ENCODE results near the gene ADAM11. TPM values are rescaled to one million over a fixed set of nuclear protein-coding genes. Genes with fewer than 3 reads are reported as not detected.
"Not testable (repeated sequence)": the region's sequence is repeated elsewhere in the genome, so short reads cannot be mapped to it uniquely, and the experiment has no call there.

Gene ADAM11
- total and polyA plus RNA-seq, 2 of the 4 experiments (the other 2 are of a cell fraction): 0.36 to 0.53 TPM

DNA sequence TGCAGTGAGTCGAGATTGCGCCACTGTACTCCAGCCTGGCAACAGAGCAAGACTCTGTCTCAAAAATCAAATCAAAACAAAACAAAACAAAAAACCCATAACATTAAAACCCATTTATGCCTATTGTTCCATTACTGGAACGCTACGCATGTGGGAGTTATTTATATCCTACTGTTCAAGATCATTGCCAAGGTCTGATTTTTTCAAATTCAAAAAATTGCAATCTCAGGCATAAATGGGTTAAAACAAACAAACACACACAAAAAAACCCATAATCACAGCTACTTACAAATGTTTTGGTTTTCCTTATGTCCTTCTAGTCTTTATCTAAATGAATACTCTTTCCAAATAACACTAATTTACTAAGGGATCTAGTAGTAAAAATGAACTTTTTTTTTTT lies 53.5 kb downstream of the ADAM11 start:
- ATAC-seq (ENCODE audit: low read depth): no peak
- Histone ChIP-seq H3K14ac (replicated peaks; ENCODE audit: low read depth, low read length) (no peak overlapping the region), H3K27me3 (ENCODE audit: control insufficient read depth, insufficient read depth, low read length) (no peaks in the 10 kb centered on the region), H3K23ac (ENCODE audit: low read depth, low read length) (no peak overlapping the region), H2BK5ac (ENCODE audit: low read depth, low read length, poor library complexity, severe bottlenecking) (no peak overlapping the region), H4K5ac (ENCODE audit: low read depth, low read length) (no peak overlapping the region), H4K91ac (ENCODE audit: insufficient read depth, low read depth, low read length) (no peak overlapping the region), H3K9ac (ENCODE audit: low read depth, low read length) (no peak overlapping the region), H3K36me3 (ENCODE audit: control insufficient read depth, insufficient read depth, low read length) (no peaks in the 10 kb centered on the region; the same call in 1 of the 2 replicates), H3K4ac (ENCODE audit: low read depth, low read length) (no peak overlapping the region), H2AFZ (replicated peaks; ENCODE audit: low read length, poor library complexity) (no peak overlapping the region), H3K56ac (ENCODE audit: extremely low read depth, insufficient read depth, low read length) (no peak overlapping the region), H3K18ac (ENCODE audit: low read depth, low read length) (no peak overlapping the region), H2AK9ac (replicated peaks; ENCODE audit: low read depth, low read length, poor library complexity) (no peak overlapping the region), H3K4me3 (ENCODE audit: insufficient read depth, low read depth, low read length) (no peak overlapping the region), H3K9me3 (ENCODE audit: control insufficient read depth, insufficient read depth, low read length) (no peaks in the 10 kb centered on the region), H2BK120ac (ENCODE audit: low read depth, low read length) (no peak overlapping the region), H4K8ac (ENCODE audit: low read depth in 2 of 2, low read length in 2 of 2) (no peak overlapping the region), H3K79me1 (ENCODE audit: low read depth in 1 of 2, low read length in 2 of 2) (peaks cover 26 to 75% of the 10 kb centered on the region in 2 experiments), H2BK15ac (ENCODE audit: low read depth, low read length) (no peak overlapping the region), H3K27ac (ENCODE audit: insufficient read depth, low read length) (no peak overlapping the region), H2BK20ac (ENCODE audit: low read depth, low read length) (no peak overlapping the region), H3K4me1 (ENCODE audit: control insufficient read depth, insufficient read depth, low read length) (peaks cover 6% of the 10 kb centered on the region), H4K20me1 (ENCODE audit: insufficient read depth, low read length) (peaks cover 30% of the 10 kb centered on the region), H3K9me1 (ENCODE audit: insufficient read depth, low read length) (peaks cover 9% of the 10 kb centered on the region), H3K4me2 (ENCODE audit: low read depth, low read length) (no peak overlapping the region), H2AK5ac (ENCODE audit: low read depth, low read length) (peak overlapping the region; percentile 25; the same call in 1 of the 2 replicates)
- TF ChIP-seq CEBPB (IDR thresholded peaks at IDR 0.05; ENCODE audit: low read depth, low read length) (peak; percentile 85), FOS (IDR thresholded peaks at IDR 0.05; ENCODE audit: low read depth, low read length) (no peak)
- in situ Hi-C loops (cut with MboI; ENCODE audit: low sequenced_read_pairs) (no loop called here), dilution Hi-C loops (cut with HindIII; ENCODE audit: low sequenced_read_pairs, unreplicated experiment) (no loop called here), intact Hi-C loops (cut with micrococcal nuclease) (no loop called here)
- DNase-seq: no peak
- 100% methylated on average over 1 of the region's 4 CpGs; no CpG with 5 or more reads in 1 of the 2 experiments for WGBS, 2 experiments (ENCODE audit: extremely low coverage in 2 of 2, insufficient read length in 1 of 2)
- BruUV-seq (replicated peaks): no TSS peak
- POLR2A ChIA-PET (ENCODE audit: unreplicated experiment): interaction anchor here (0.6 kb wide), 1 partner anchor 588 kb away, joined by 3 read pairs; no protein-coding TSS in a partner anchor
- CTCF ChIA-PET: no interaction called here

DNA sequence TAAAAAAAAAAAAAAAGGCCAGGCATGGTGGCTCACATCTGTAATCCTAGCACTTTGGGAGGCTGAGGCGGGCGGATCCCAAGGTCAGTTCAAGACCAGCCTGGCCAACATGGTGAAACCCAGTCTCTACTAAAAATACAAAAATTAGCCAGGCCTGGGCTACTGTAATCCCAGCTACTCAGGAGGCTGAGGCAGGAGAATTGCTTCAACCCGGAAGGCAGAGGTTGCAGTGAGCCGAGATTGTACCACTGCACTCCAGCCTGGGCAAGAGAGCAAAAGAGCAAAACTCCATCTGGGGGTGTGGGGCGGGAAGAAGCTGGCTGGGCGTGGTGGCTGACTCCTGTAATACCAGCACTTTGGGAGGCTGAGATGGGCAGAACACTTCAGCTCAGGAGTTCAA lies 59.7 kb downstream of the ADAM11 start:
- Histone ChIP-seq H3K4ac (ENCODE audit: low read depth, low read length) (peak overlapping the region; percentile 77; the same call in 1 of the 2 replicates), H3K79me1 (ENCODE audit: low read depth in 1 of 2, low read length in 2 of 2) (peaks cover 19 to 63% of the 10 kb centered on the region in 2 experiments), H2BK15ac (ENCODE audit: low read depth, low read length) (peak overlapping the region; percentile 91; the same call in 1 of the 3 replicates), H4K20me1 (ENCODE audit: insufficient read depth, low read length) (peaks cover 16% of the 10 kb centered on the region), H4K5ac (ENCODE audit: low read depth, low read length) (peak overlapping the region; percentile 5; the same call in 1 of the 2 replicates), H2BK120ac (ENCODE audit: low read depth, low read length) (peak overlapping the region; percentile 56), H4K8ac (ENCODE audit: low read depth in 2 of 2, low read length in 2 of 2) (peak overlapping the region in 1 of 2 experiments; percentile 24; a peak in 1 of 4 replicates), H3K4me1 (ENCODE audit: control insufficient read depth, insufficient read depth, low read length) (peaks cover 11% of the 10 kb centered on the region; the same call in 1 of the 2 replicates), H2AK5ac (ENCODE audit: low read depth, low read length) (peak overlapping the region; percentile 63), H2BK5ac (ENCODE audit: low read depth, low read length, poor library complexity, severe bottlenecking) (peak overlapping the region; percentile 1)
- H3K9ac ChIP-seq (ENCODE audit: low read depth, low read length); H3K23ac ChIP-seq (ENCODE audit: low read depth, low read length); BruUV-seq (replicated peaks); H3K27ac ChIP-seq (ENCODE audit: insufficient read depth, low read length); dilution Hi-C loops (cut with HindIII; ENCODE audit: low sequenced_read_pairs, unreplicated experiment); H3K4me2 ChIP-seq (ENCODE audit: low read depth, low read length); H2AK9ac ChIP-seq (replicated peaks; ENCODE audit: low read depth, low read length, poor library complexity); POLR2A ChIA-PET (ENCODE audit: unreplicated experiment); H4K91ac ChIP-seq (ENCODE audit: insufficient read depth, low read depth, low read length); H3K27me3 ChIP-seq (ENCODE audit: control insufficient read depth, insufficient read depth, low read length); H3K56ac ChIP-seq (ENCODE audit: extremely low read depth, insufficient read depth, low read length); H3K14ac ChIP-seq (replicated peaks; ENCODE audit: low read depth, low read length); H3K4me3 ChIP-seq (ENCODE audit: insufficient read depth, low read depth, low read length); intact Hi-C loops (cut with micrococcal nuclease); H3K9me1 ChIP-seq (ENCODE audit: insufficient read depth, low read length); H2BK20ac ChIP-seq (ENCODE audit: low read depth, low read length); H2AFZ ChIP-seq (replicated peaks; ENCODE audit: low read length, poor library complexity); in situ Hi-C loops (cut with MboI; ENCODE audit: low sequenced_read_pairs); H3K36me3 ChIP-seq (ENCODE audit: control insufficient read depth, insufficient read depth, low read length); CTCF ChIA-PET; H3K9me3 ChIP-seq (ENCODE audit: control insufficient read depth, insufficient read depth, low read length); H3K18ac ChIP-seq (ENCODE audit: low read depth, low read length); DNase-seq; ATAC-seq (ENCODE audit: low read depth): not testable (repeated sequence)
- 100% methylated on average over 1 of the region's 6 CpGs; no CpG with 5 or more reads in 1 of the 2 experiments for WGBS, 2 experiments (ENCODE audit: extremely low coverage in 2 of 2, insufficient read length in 1 of 2)

Data from IMR-90 (cell line).